ENCODE measurements around the gene PACC1. TPM values are rescaled to one million over a fixed set of nuclear protein-coding genes. Genes with fewer than 3 reads are reported as not detected.

Gene PACC1
- total RNA-seq, 4 donors from 2014 or later, result 1.4 to 3.8 (median 2.5) TPM

GRCh38 chr1:212423879-212424278, 9.2 kb upstream of the PACC1 start:
- Histone ChIP-seq H3K36me3 (no peaks in the 10 kb centered on the region), H3K4me1 (no peaks in the 10 kb centered on the region), H3K27ac (no peak overlapping the region), H3K27me3 (no peaks in the 10 kb centered on the region), H3K4me3 (no peak overlapping the region), H3K9me3 (no peaks in the 10 kb centered on the region)
- in situ Hi-C loops (cut with MboI; ENCODE audit: low sequenced_read_pairs in 4 of 4) (no loop called here), intact Hi-C loops (cut with DNase I; ENCODE audit: low total_unique reads) (no loop called here)
- DNase-seq (no peak), ATAC-seq (no peak)
- TF ChIP-seq CTCF (IDR thresholded peaks at IDR 0.05 in 4 of 5, conservative IDR thresholded peaks at IDR 0.05 in 1 of 5), result no peak
- no peak for TF ChIP-seq POLR2A (IDR thresholded peaks at IDR 0.05)

GRCh38 chr1:212421165-212421564, 6.5 kb upstream of the PACC1 start:
- H3K36me3 ChIP-seq, result no peaks in the 10 kb centered on the region
- no peak overlapping the region for H3K4me3 ChIP-seq
- no peaks in the 10 kb centered on the region for H3K4me1 ChIP-seq
- H3K9me3 ChIP-seq, result no peaks in the 10 kb centered on the region
- no peaks in the 10 kb centered on the region for H3K27me3 ChIP-seq
- ATAC-seq (no peak), DNase-seq (no peak)
- in situ Hi-C loops (cut with MboI; ENCODE audit: low sequenced_read_pairs in 4 of 4), result no loop called here
- intact Hi-C loops (cut with DNase I; ENCODE audit: low total_unique reads), result no loop called here
- TF ChIP-seq POLR2A (IDR thresholded peaks at IDR 0.05) (no peak), CTCF (IDR thresholded peaks at IDR 0.05 in 4 of 5, conservative IDR thresholded peaks at IDR 0.05 in 1 of 5) (no peak)
- no peak overlapping the region for H3K27ac ChIP-seq

GRCh38 chr1:212415107-212415841, 588 bp upstream of the PACC1 start:
- no peaks in the 10 kb centered on the region for H3K27me3 ChIP-seq
- ATAC-seq (no peak), DNase-seq (no peak)
- TF ChIP-seq POLR2A (IDR thresholded peaks at IDR 0.05) (no peak), CTCF (IDR thresholded peaks at IDR 0.05 in 4 of 5, conservative IDR thresholded peaks at IDR 0.05 in 1 of 5) (peak in 1 of 5 experiments; percentile 13)
- in situ Hi-C loops (cut with MboI; ENCODE audit: low sequenced_read_pairs in 4 of 4), result no loop called here
- peak overlapping the region; percentile 9 to 68 (median 30) for H3K27ac ChIP-seq
- H3K36me3 ChIP-seq, result no peaks in the 10 kb centered on the region
- peaks cover 0 to 6% of the 10 kb centered on the region in 2 donors for H3K4me1 ChIP-seq
- intact Hi-C loops (cut with DNase I; ENCODE audit: low total_unique reads), result no loop called here
- H3K9me3 ChIP-seq, result no peaks in the 10 kb centered on the region
- peak overlapping the region; percentile 77 to 99 (median 90) for H3K4me3 ChIP-seq

GRCh38 chr1:212413902-212414327, 771 bp downstream of the PACC1 start:
- H3K27ac ChIP-seq, result peak overlapping the region in 1 of 4 donors; percentile 68
- H3K27me3 ChIP-seq, result no peaks in the 10 kb centered on the region
- ATAC-seq (peak in 1 of 2 donors; percentile 9), DNase-seq (no peak)
- no peaks in the 10 kb centered on the region for H3K9me3 ChIP-seq
- peaks cover 0 to 6% of the 10 kb centered on the region in 2 donors for H3K4me1 ChIP-seq
- in situ Hi-C loops (cut with MboI; ENCODE audit: low sequenced_read_pairs in 4 of 4), result no loop called here
- intact Hi-C loops (cut with DNase I; ENCODE audit: low total_unique reads), result loop anchor here (5.0 kb wide), 1 partner anchor 43 kb away; no protein-coding TSS in a partner anchor
- no peak for TF ChIP-seq CTCF (IDR thresholded peaks at IDR 0.05 in 4 of 5, conservative IDR thresholded peaks at IDR 0.05 in 1 of 5)
- no peak for TF ChIP-seq POLR2A (IDR thresholded peaks at IDR 0.05)
- H3K36me3 ChIP-seq, result no peaks in the 10 kb centered on the region
- H3K4me3 ChIP-seq, result peak overlapping the region; percentile 77 to 99 (median 90)
